OCI-LY7 (cell line): ENCODE measurements around the gene MEF2D. TPM values are rescaled to one million over a fixed set of nuclear protein-coding genes. Genes with fewer than 3 reads are reported as not detected.
A peak's percentile ranks its signal among the peaks of the same experiment; 100 is the strongest.

ENCODE experiments used
- BruUV-seq: library from RNA; stranded (reverse); fragments of 400-500 nt; replicated peaks from 2 replicates; lab custom pipeline; 2021; lab: Mats Ljungman, UMichigan
- CTCF ChIA-PET: fragments of 300-600 bp; sonication (Branson Sonifier 250); formaldehyde crosslinking; loops from one replicate; lab custom pipeline; 2022; ENCODE audit warnings: antibody characterized with exemption; ENCODE audit not compliant: unreplicated experiment; lab: Charles Lee
- POLR2A ChIA-PET: fragments of 300-600 bp; sonication (Branson Sonifier 250); formaldehyde crosslinking; loops from one replicate; lab custom pipeline; 2022; ENCODE audit warnings: antibody characterized with exemption; lab: Charles Lee
- DNase-seq: peaks from one replicate; pipeline ENCODE4 v3.0.0-alpha.2; 2015; ENCODE audit warnings: low spot score
- H2AFZ ChIP-seq: fragments of 200-600 bp; sonication (generic), shearing (Covaris generic); 2 replicates; pipeline ENCODE4 v1.6.1; 2014; ENCODE audit warnings: mild to moderate bottlenecking, antibody characterized with exemption, low read length, moderate library complexity
- H3K27ac ChIP-seq: fragments of 200-600 bp; sonication (generic); 2 replicates; pipeline ENCODE4 v1.5.1; 2014; ENCODE audit warnings: mixed run types, low read depth, mild to moderate bottlenecking, moderate library complexity, low read length, inconsistent platforms; ENCODE audit not compliant: poor library complexity, severe bottlenecking
- H3K36me3 ChIP-seq: fragments of 200-600 bp; sonication (generic); 2 replicates; pipeline ENCODE4 v1.6.1; 2014; ENCODE audit warnings: mild to moderate bottlenecking, antibody characterized with exemption, low read length, moderate library complexity, mixed read lengths; ENCODE audit not compliant: insufficient read depth
- H3K4me1 ChIP-seq: fragments of 200-600 bp; sonication (generic); 2 replicates; pipeline ENCODE4 v1.5.1; 2014; ENCODE audit warnings: mild to moderate bottlenecking, low read length; ENCODE audit not compliant: insufficient read depth, poor library complexity, severe bottlenecking
- H3K4me2 ChIP-seq: fragments of 200-600 bp; sonication (generic); 2 replicates; pipeline ENCODE4 v1.6.1; 2014; ENCODE audit warnings: mild to moderate bottlenecking, low read length
- H3K4me3 ChIP-seq: fragments of 200-600 bp; sonication (generic); 2 replicates; pipeline ENCODE4 v1.5.1; 2014; ENCODE audit warnings: mild to moderate bottlenecking, low read depth, low read length; ENCODE audit not compliant: poor library complexity, severe bottlenecking
- H3K79me2 ChIP-seq: fragments of 200-600 bp; sonication (generic); 2 replicates; pipeline ENCODE4 v1.6.1; 2016; ENCODE audit warnings: low read depth, mild to moderate bottlenecking, low read length, moderate library complexity, mixed read lengths; ENCODE audit not compliant: insufficient read depth
- H3K9me2 ChIP-seq: fragments of 200-600 bp; sonication (generic); 2 replicates; pipeline ENCODE4 v1.6.1; 2016; ENCODE audit warnings: mild to moderate bottlenecking, low read length, mixed read lengths; ENCODE audit not compliant: insufficient read depth
- H3K9me3 ChIP-seq: fragments of 200-600 bp; sonication (generic); 2 replicates; pipeline ENCODE4 v1.6.1; 2014; ENCODE audit warnings: mild to moderate bottlenecking, mixed run types, low read length, mixed read lengths
- H4K20me1 ChIP-seq: fragments of 200-600 bp; sonication (generic); 2 replicates; pipeline ENCODE4 v1.6.1; 2014; ENCODE audit warnings: mild to moderate bottlenecking, antibody characterized with exemption, low read length, moderate library complexity, mixed read lengths; ENCODE audit not compliant: insufficient read depth
- CTCF ChIP-seq: fragments of 200-600 bp; sonication (generic); conservative IDR thresholded peaks from 2 replicates; pipeline ENCODE4 v1.5.1; 2014; ENCODE audit warnings: mild to moderate bottlenecking, antibody characterized with exemption, low read length, moderate library complexity, mixed read lengths
- EZH2phosphoT487 ChIP-seq: fragments of 200-600 bp; sonication (generic); IDR thresholded peaks from 2 replicates; pipeline ENCODE4 v1.6.1; 2018; ENCODE audit warnings: low read depth, borderline replicate concordance, mild to moderate bottlenecking, mixed run types, antibody characterized with exemption, low read length, moderate library complexity, mixed read lengths
- intact Hi-C: fragments of 100-400 bp; cut with micrococcal nuclease; formaldehyde crosslinking; loops from one replicate; pipeline ENCODE4 v1.10.0; 2022; ENCODE audit not compliant: unreplicated experiment
- total RNA-seq, 2 experiments: library from RNA; depleted of rRNA in 1 of 2; stranded (reverse); fragments of >200 nt in 1 of 2; shearing (Covaris generic) in 1 of 2; gene quantifications; 2 replicates each; pipeline ENCODE4 v1.2.3, GENCODE V29; 2014 to 2022

MEF2D gene
- total RNA-seq, 2 experiments from 2014 or later, result 42.7 to 92.3 TPM

- H2AFZ ChIP-seq, result no peak overlapping the region
- peak overlapping the region; percentile 98 for H3K4me3 ChIP-seq
- peaks cover 97% of the 10 kb centered on the region for H3K79me2 ChIP-seq
- H3K4me1 ChIP-seq, result peaks cover 94% of the 10 kb centered on the region
- no peak for TF ChIP-seq CTCF
- TF ChIP-seq EZH2phosphoT487, result no peak
- peak overlapping the region; percentile 91 for H3K4me2 ChIP-seq
- BruUV-seq, result no TSS peak
- peaks cover 60% of the 10 kb centered on the region for H3K36me3 ChIP-seq
- peak; percentile 80 for DNase-seq
- peak overlapping the region; percentile 98 for H3K27ac ChIP-seq
- no peaks in the 10 kb centered on the region for H4K20me1 ChIP-seq
- no peaks in the 10 kb centered on the region for H3K9me3 ChIP-seq
- no peaks in the 10 kb centered on the region for H3K9me2 ChIP-seq
- POLR2A ChIA-PET, result interaction anchor here (0.6 to 7.1 kb wide), 5 partner anchors 7 to 108 kb away, joined by 3 to 179 read pairs (median 3); partner anchors contain the start of genes GPATCH4 and MEF2D
- intact Hi-C loops, result loop anchor here (5.0 to 10.0 kb wide), 3 partner anchors 156 to 1629 kb away; partner anchors contain the start of genes CCT3, SEMA4A and TSACC
- CTCF ChIA-PET, result no interaction called here
Observed at GRCh38 chr1:156493742-156494141, 6.8 kb downstream of the MEF2D start.

GRCh38 chr1:156493154-156493631 lies 7.4 kb downstream of the MEF2D start:
- peak overlapping the region; percentile 91 for H3K4me2 ChIP-seq
- POLR2A ChIA-PET, result interaction anchor here (0.6 to 7.1 kb wide), 5 partner anchors 8 to 108 kb away, joined by 3 to 179 read pairs (median 3); partner anchors contain the start of genes GPATCH4 and MEF2D
- intact Hi-C loops, result loop anchor here (5.0 to 10.0 kb wide), 3 partner anchors 156 to 1628 kb away; partner anchors contain the start of genes CCT3, SEMA4A and TSACC
- CTCF ChIA-PET, result interaction anchor here (0.5 to 4.0 kb wide), 6 partner anchors 9 to 391 kb away, joined by 5 to 28 read pairs (median 10); partner anchors contain the start of gene MEF2D
- TF ChIP-seq EZH2phosphoT487 (no peak), CTCF (no peak)
- peak overlapping the region; percentile 98 for H3K4me3 ChIP-seq
- peaks cover 4% of the 10 kb centered on the region; the same call in 1 of the 2 replicates for H4K20me1 ChIP-seq
- H3K9me2 ChIP-seq, result no peaks in the 10 kb centered on the region
- peak overlapping the region; percentile 98 for H3K27ac ChIP-seq
- no peaks in the 10 kb centered on the region for H3K9me3 ChIP-seq
- BruUV-seq, result TSS peak; percentile 91
- H2AFZ ChIP-seq, result no peak overlapping the region
- DNase-seq, result peak; percentile 64
- peaks cover 98% of the 10 kb centered on the region for H3K4me1 ChIP-seq
- peaks cover 97% of the 10 kb centered on the region for H3K79me2 ChIP-seq
- H3K36me3 ChIP-seq, result peaks cover 61% of the 10 kb centered on the region
